Stimulated activated CD4-positive, alpha-beta T cell treated with anti-CD3 and anti-CD28 coated beads, Interleukin-2, amount 100 ng/mL, for 48 hours (primary cell): ENCODE results near the gene CCDC106.

Experiments
- DNase-seq, 2 donors: peaks; one replicate each; pipeline ENCODE4 v3.0.0-alpha.2; 2020

Gene CCDC106

DNA sequence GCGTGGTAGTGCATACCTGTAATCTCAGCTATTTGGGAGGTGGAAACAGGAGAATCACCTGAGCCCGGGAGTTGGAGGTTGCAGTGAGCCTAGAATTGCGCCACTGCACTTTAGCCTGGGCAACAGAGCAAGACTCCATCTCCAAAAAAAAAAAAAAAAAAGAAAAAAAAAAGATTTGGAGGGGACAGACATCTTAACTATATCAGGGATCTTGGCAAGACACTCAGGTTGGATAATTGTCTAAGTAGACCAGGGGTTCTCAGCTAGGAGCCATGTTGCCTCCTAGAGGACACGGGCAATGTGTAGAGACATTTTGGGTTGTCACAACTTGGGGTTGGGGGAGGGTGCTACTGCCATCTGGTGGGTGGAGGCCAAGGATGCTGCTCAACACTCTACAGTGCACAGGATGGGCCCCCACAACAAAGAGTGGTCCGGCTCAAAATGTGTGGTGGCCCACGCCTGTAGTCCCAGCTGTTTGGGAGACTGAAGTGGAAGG, 9.1 kb upstream of the CCDC106 start:
- peak; percentile 52 to 54 for DNase-seq

GRCh38 chr19:55640043-55640576, 7.9 kb upstream of the CCDC106 start:
- peak; percentile 61 to 68 for DNase-seq

DNA sequence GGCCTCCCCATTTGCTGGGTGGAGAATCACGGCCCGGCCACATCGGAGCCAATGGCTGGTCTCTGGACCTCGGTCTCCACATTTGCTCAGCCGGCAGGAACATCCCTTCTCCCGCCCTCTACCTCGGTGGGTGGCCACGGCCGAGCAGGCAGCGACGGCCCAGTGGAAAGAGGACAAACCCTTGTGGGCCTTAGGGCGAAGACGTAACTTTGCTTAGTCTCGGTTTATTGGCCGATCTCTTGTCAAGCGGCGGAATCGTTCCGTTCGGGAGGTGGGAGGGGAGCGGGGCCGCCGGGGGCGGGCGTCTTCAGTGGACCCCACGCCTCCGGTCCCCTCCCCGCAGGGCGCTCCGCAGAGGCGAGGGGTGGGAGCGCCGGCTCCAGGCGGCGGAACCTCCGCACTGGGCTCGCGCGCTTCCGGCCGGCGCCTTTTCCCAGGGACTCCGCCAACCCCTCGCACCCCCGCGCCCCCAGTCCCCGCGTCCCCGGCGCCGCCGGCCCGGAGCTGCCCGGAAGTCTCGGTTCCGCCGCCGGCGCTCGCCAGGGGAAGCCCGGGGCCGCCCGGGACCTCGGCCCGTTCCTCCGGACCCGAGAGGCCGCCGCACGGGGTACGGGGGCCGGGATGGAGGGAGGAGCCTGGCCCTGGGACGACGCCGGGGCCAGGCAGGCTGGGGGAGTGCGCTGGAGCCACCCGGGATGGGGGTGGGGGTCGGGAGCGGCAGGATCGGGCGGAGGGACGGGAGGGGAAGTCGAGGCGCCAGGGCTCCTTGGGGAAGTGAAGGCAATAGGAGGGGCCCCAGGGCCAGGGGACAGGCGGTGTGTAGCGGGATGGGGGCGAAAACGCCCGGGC, 7.2 kb upstream of the CCDC106 start, which contains the start of gene ZNF580:
Gene ZNF580, plus strand, starts transcription at position 426 of the 849 bp plus-strand sequence. CDS start 1,507 bp downstream, outside the sequence.
- DNase-seq = peak; percentile 55 to 71

GRCh38 chr19:55641426-55642152, 6.4 kb upstream of the CCDC106 start:
- no peak for DNase-seq

- DNase-seq = peak in 1 of 2 donors; percentile 30
Measured at GRCh38 chr19:55642153-55643002, 5.6 kb upstream of the CCDC106 start.

DNA sequence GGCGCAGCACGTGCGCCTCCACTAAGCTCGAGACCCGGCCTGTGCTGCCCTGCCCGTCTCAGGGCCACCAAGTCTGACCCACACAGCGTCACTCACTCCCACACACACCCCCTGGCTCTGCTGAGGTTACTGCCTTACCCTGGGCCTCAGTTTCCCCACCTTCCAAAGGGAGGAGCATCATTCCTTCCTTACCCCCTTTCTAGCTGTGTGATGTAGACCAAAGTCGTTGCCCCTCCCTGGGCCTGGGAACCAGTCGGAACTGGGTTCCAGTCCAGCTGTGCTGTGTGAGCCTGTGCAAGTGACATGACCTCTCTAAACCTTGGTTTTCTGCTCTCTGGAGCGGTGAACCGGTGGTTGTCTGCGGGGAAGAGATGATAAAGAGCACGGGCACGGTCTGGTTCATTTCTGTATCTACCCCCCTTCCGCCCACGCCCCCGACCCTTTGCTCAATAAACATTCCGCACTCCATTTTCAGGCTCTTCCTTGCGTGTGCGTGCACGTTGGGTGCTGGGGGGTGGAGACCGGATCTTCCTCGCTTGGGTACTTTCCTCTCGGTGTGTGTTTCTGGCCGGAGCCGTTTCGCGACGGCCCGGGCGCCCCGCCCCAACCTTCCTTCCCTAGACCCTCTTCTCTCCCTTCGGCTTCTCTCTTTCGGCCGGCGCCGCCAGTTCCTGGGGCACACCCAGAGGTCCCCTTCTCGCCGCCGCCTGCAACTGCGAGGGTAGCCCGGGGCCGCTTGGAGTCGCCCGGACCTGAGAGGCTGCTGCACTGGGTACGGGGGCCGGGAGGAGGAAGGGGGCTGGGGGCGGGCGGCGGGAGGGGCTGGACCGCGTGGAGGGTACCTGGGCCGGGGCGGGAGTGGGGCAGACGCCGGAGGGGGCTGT, 4.8 kb upstream of the CCDC106 start, which contains the start of gene ZNF581:
Gene ZNF581, plus strand, starts transcription at position 647 of the 884 bp plus-strand sequence. CDS start 923 bp downstream, outside the sequence.
- DNase-seq = peak; percentile 76 to 78

GRCh38 chr19:55643887-55644176, 4.2 kb upstream of the CCDC106 start:
- no peak for DNase-seq

DNA sequence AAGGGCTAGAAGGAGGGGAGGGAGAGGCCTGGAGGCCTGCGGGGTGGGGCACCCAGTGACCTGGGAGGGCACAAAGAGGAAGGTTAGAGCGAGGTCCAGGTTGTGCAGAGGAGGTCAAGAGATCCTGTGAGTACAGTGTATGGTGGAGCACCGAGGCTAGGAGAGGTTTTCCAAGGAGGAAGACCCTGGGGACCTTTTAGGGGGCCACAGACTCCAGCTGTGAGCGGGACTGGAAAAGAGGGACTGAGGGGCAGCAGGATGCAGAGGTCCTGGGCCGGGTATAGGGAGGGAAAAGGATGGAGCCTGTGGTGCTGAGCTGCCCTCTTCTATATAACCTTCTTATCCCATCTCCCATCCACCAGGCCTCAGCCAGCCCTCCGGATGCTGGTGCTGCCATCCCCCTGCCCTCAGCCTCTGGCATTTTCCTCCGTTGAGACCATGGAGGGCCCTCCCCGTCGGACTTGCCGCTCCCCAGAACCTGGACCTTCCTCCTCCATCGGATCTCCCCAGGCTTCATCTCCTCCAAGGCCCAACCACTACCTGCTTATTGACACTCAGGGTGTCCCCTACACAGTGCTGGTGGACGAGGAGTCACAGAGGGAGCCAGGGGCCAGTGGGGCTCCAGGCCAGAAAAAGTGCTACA, 3.7 kb upstream of the CCDC106 start:
- no peak for DNase-seq

GRCh38 chr19:55644842-55645511, 3.0 kb upstream of the CCDC106 start:
- no peak for DNase-seq

DNA sequence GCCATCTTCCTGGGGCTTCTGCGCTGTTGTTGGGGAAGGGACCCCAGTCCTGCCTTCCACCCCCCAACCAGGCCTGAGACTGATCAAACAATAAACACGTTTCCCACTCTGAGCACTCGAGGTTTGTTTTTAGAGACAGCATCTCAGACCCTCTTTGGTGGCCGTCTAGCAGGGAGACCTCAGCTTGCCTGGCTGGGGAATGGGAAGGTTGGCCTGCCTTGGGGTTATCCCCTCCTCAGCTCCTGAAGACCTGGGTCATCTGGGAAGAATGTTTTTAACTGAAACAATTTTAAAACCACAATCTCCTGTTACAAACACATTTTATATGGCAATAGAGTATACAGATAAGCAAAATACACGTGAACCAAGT, 2.5 kb upstream of the CCDC106 start:
- DNase-seq = no peak

- no peak for DNase-seq
Measured at GRCh38 chr19:55646889-55647731, 902 bp upstream of the CCDC106 start.

GRCh38 chr19:55648585-55649267, 714 bp downstream of the CCDC106 start:
- no peak for DNase-seq

DNA sequence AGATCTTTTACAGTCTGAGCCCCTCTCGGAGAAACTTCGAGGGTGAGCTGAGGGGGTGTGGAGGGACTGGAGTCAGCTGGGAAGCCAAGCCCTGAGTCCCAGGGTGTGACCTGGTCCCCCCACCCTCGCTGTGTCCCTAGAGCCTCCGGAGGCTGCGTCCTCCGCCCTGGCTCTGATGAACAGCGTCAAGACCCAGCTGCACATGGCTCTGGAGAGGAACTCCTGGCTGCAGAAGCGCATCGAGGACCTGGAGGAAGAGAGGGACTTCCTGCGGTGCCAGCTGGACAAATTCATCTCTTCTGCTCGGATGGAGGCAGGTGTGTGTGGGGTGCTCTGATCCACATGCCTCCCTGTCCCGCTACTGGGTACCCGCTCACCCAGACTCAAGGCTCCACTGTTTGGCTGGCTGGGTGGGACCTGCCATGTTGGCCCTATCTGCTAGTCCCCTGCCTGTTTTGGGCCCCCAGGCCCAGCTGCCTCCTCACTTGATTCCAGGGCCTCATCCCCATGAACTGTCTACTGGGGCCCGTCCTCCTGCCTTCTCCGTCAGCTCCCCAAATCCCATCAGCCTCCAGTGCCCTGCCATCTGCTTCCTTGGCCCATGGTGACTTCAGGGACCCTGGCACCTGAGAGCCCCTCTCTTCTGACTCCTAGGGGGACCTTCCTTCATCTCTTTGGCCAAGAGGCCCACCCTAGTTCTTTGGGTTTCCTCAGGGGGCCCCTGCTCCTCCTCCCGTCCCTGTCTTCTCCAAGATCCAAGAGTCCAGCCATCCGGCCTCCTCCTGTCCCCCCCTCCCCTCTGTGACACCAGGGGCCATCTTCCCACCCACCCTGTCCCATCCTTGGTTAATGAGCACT, 1.5 kb downstream of the CCDC106 start:
- no peak for DNase-seq

DNA sequence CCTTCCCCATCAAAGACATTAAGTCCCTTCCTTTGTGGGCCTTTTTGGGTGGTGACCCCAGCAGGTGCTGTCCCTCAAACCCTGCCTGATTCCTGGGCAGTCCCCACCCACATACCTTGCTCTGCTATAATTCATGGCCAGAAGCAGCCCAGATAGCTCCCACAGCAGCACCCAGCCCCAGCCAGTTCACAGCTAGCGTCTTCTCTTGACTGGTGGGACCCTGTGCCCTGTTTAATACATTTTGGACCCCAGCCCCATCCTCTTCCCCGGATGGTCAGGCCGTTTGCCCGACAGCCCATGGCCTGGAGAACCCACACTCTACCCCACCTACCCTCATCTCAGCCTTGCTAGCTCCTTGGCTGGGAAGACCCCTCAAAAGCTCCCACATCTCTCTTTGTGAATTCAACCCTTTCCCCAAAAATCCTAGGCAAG, 2.1 kb downstream of the CCDC106 start:
- no peak for DNase-seq

DNA sequence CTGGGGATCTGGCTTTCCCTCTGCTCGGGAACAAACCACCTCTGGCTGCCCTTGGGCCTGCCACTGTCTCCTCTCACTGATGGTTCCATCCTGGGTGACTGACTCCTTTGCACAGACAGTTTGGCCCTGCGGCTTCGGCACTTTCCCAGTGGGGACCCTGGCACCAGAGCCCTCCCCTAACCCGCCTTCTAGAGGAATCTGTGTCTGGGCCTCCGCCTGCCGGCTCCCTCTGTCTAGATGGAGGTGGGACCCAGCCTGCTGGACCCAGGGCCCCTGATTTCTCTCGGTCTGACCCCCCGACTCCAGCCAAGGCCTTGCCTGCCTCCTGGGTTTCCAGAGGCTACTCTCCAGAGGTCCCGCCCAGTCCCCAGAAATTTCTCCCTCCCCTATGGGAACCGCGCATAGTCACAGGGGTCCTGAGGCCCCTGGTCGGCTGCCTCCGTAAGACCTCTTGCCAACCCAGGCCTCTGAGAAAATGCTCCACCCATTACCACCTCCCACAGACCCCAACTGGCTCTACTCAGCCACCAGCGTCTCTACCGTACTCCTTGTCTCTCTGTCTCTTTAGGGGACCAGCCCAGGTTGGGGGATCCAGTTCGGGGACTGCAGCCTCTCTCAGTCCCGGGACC, 2.7 kb downstream of the CCDC106 start:
- DNase-seq = no peak

- DNase-seq = no peak
Measured at GRCh38 chr19:55651236-55651635, 3.2 kb downstream of the CCDC106 start.
